ENCODE data around the gene SOX5. TPM values are rescaled to one million over a fixed set of nuclear protein-coding genes. Genes with fewer than 3 reads are reported as not detected.

The SOX5 gene
- total RNA-seq, 1 experiment from 2014 or later, result 3.1 TPM

GRCh38 chr12:23950775-23951451 is 1.4 kb upstream of the SOX5 start:
- Mint-ChIP-seq H3K27me3 (ENCODE audit: low read depth) (peaks cover 2% of the 10 kb centered on the region; the same call in 1 of the 2 replicates), H3K27ac (no peak overlapping the region), H3K4me3 (no peak overlapping the region), H3K4me1 (no peaks in the 10 kb centered on the region), H3K9me3 (peaks cover 0 to 2% of the 10 kb centered on the region in 2 experiments; a peak in 1 of 5 replicates), H3K36me3 (ENCODE audit: insufficient read depth in 1 of 3, low read depth in 3 of 3) (peaks cover 0 to under 1% (median 0%) of the 10 kb centered on the region in 3 experiments; a peak in 1 of 7 replicates)
- no peaks in the 10 kb centered on the region; the same call in 1 of the 2 replicates for H3K27me3 ChIP-seq (ENCODE audit: insufficient read depth, low read length)
- no peak overlapping the region for H3K56ac ChIP-seq (ENCODE audit: insufficient read length, low read depth, low read length)
- H4K20me1 ChIP-seq (ENCODE audit: control insufficient read depth, insufficient read depth, insufficient read length), result no peaks in the 10 kb centered on the region
- H4K91ac ChIP-seq (ENCODE audit: insufficient read length, low read depth, low read length), result no peak overlapping the region
- no peak overlapping the region for H3K23ac ChIP-seq (ENCODE audit: insufficient read length, low read depth, low read length)
- no CpG with 5 or more reads among the region's 11 CpGs for WGBS (ENCODE audit: extremely low coverage, insufficient read length, low lambda C conversion rate)
- peaks cover 10% of the 10 kb centered on the region for H3K23me2 ChIP-seq (ENCODE audit: insufficient read length, low read depth, low read length, poor library complexity, severe bottlenecking)
- H3K14ac ChIP-seq (ENCODE audit: insufficient read depth, low read length), result no peak overlapping the region
- H4K8ac ChIP-seq (replicated peaks; ENCODE audit: insufficient read length, low read depth, low read length), result no peak overlapping the region
- DNase-seq, result no peak
- no peak overlapping the region for H3K9ac ChIP-seq (ENCODE audit: extremely low read depth, insufficient read length, low read length)
- no peak overlapping the region for H2BK120ac ChIP-seq (ENCODE audit: low read depth, low read length, poor library complexity, severe bottlenecking)
- no peak overlapping the region for H3K18ac ChIP-seq (ENCODE audit: insufficient read length, low read depth, low read length)
- H2BK5ac ChIP-seq (ENCODE audit: insufficient read length, low read length), result no peak overlapping the region
- H2BK15ac ChIP-seq (ENCODE audit: low read depth, low read length), result no peak overlapping the region
- H2BK12ac ChIP-seq (ENCODE audit: insufficient read length, low read depth, low read length), result no peak overlapping the region
- H3K9me3 ChIP-seq (ENCODE audit: control insufficient read depth, low read depth, low read length), result no peaks in the 10 kb centered on the region
- no peaks in the 10 kb centered on the region for H3K79me2 ChIP-seq (ENCODE audit: insufficient read depth, low read length)
- H3K4me2 ChIP-seq (ENCODE audit: insufficient read depth, insufficient read length, low read length), result peak overlapping the region; percentile 90
- no peak overlapping the region for H4K5ac ChIP-seq (ENCODE audit: insufficient read length, low read depth, low read length)
- no peak overlapping the region for H3K4ac ChIP-seq (ENCODE audit: low read depth, low read length)
- H3K27ac ChIP-seq (ENCODE audit: insufficient read length, low read depth, low read length), result no peak overlapping the region
- no peak overlapping the region for H2AK5ac ChIP-seq (ENCODE audit: insufficient read length, low read length)
- no peak overlapping the region for H3T11ph ChIP-seq (ENCODE audit: low read length)
- no peak overlapping the region for H2BK20ac ChIP-seq (ENCODE audit: low read depth, low read length, poor library complexity, severe bottlenecking)
- TF ChIP-seq, protein P1, sequence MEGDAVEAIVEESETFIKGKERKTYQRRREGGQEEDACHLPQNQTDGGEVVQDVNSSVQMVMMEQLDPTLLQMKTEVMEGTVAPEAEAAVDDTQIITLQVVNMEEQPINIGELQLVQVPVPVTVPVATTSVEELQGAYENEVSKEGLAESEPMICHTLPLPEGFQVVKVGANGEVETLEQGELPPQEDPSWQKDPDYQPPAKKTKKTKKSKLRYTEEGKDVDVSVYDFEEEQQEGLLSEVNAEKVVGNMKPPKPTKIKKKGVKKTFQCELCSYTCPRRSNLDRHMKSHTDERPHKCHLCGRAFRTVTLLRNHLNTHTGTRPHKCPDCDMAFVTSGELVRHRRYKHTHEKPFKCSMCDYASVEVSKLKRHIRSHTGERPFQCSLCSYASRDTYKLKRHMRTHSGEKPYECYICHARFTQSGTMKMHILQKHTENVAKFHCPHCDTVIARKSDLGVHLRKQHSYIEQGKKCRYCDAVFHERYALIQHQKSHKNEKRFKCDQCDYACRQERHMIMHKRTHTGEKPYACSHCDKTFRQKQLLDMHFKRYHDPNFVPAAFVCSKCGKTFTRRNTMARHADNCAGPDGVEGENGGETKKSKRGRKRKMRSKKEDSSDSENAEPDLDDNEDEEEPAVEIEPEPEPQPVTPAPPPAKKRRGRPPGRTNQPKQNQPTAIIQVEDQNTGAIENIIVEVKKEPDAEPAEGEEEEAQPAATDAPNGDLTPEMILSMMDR (conservative IDR thresholded peaks at IDR 0.05), result no peak
- no peaks in the 10 kb centered on the region for H3K79me1 ChIP-seq (ENCODE audit: insufficient read depth, low read depth, low read length, poor library complexity, severe bottlenecking)
- no peaks in the 10 kb centered on the region for H3K4me1 ChIP-seq (ENCODE audit: insufficient read depth, low read length)
- H2AFZ ChIP-seq (ENCODE audit: low read length), result no peak overlapping the region

All from H9 (cell line).